ENCODE measurements around the gene SREBF1. TPM values are rescaled to one million over a fixed set of nuclear protein-coding genes. Genes with fewer than 3 reads are reported as not detected.

Gene SREBF1
- total and polyA plus RNA-seq, 2 of the 8 experiments (the other 6 are each of a cell fraction or from before 2014, with no cell fraction given): 28.6 to 70.8 TPM

- TF ChIP-seq SIN3A (conservative IDR thresholded peaks at IDR 0.05 in 1 of 2, IDR thresholded peaks at IDR 0.05 in 1 of 2; ENCODE audit: low read depth in 1 of 2, low read length in 2 of 2) (peak in 1 of 2 experiments; percentile 64; a peak in 2 of 4 replicates), SP2 (IDR thresholded peaks at IDR 0.05; ENCODE audit: low read length) (no peak), POU5F1 (IDR thresholded peaks at IDR 0.05; ENCODE audit: low read depth, low read length) (no peak), ATF3 (IDR thresholded peaks at IDR 0.05; ENCODE audit: insufficient read depth, low read depth, low read length) (no peak), MAX (IDR thresholded peaks at IDR 0.05) (peak; percentile 74; the same call in 1 of the 2 replicates), EZH2 (IDR thresholded peaks at IDR 0.05; ENCODE audit: low read depth, low read length, severe bottlenecking) (no peak), CEBPB (IDR thresholded peaks at IDR 0.05; ENCODE audit: low read depth, low read length) (peak; percentile 58), NRF1 (IDR thresholded peaks at IDR 0.05; ENCODE audit: low read depth, low read length) (peak; percentile 97), TAF1 (IDR thresholded peaks at IDR 0.05; ENCODE audit: low read depth, low read length) (peak; percentile 96), PHF8 (conservative IDR thresholded peaks at IDR 0.05; ENCODE audit: low read depth, low read length) (peak; percentile 81), ATF2 (IDR thresholded peaks at IDR 0.05; ENCODE audit: low read length) (peak; percentile 95), SAP30 (IDR thresholded peaks at IDR 0.05; ENCODE audit: insufficient read depth, insufficient replicate concordance, low read length) (no peak), E2F6 (IDR thresholded peaks at IDR 0.05) (no peak; the same call in none of the 2 replicates), TAF7 (optimal IDR thresholded peaks at IDR 0.05; ENCODE audit: borderline replicate concordance, low read depth, low read length) (peak; percentile 88), HDAC6 (IDR thresholded peaks at IDR 0.05; ENCODE audit: low read depth, low read length) (no peak), SP4 (IDR thresholded peaks at IDR 0.05; ENCODE audit: low read length) (no peak; the same call in 1 of the 2 replicates), SRF (IDR thresholded peaks at IDR 0.05; ENCODE audit: low read depth, low read length) (no peak), CTCF (IDR thresholded peaks at IDR 0.05; ENCODE audit: control extremely low read depth in 1 of 3, insufficient read depth in 1 of 3, low read depth in 1 of 3, low read length in 3 of 3) (no peak)
Measured at GRCh38 chr17:17836250-17836817, 452 bp downstream of the SREBF1 start (continued).
